Activated B cell treated with CpG ODN at 0.5 μM for 24 hours (primary cell): ENCODE measurements around the gene FIBCD1. TPM values are rescaled to one million over a fixed set of nuclear protein-coding genes. Genes with fewer than 3 reads are reported as not detected.

ENCODE experiments used
- ATAC-seq: fragments of 200-7000 bp; cut with Tn5 transposase; one replicate; pipeline ENCODE4 v1.10.0; 2021; ENCODE audit warnings: low read depth, mild to moderate bottlenecking, moderate library complexity
- CTCF ChIA-PET: fragments of 350-600 bp; sonication (Branson Sonifier 250); formaldehyde crosslinking; loops from one replicate; lab custom pipeline; 2021; ENCODE audit warnings: antibody characterized with exemption; lab: Charles Lee
- POLR2A ChIA-PET: fragments of 350-600 bp; sonication (Branson Sonifier 250); formaldehyde crosslinking; loops from one replicate; lab custom pipeline; 2021; ENCODE audit warnings: antibody characterized with exemption; lab: Charles Lee
- DNase-seq: peaks from one replicate; pipeline ENCODE4 v3.0.0; 2022
- H3K27ac Mint-ChIP-seq: one replicate; pipeline ENCODE4 v1.8.0; 2020; ENCODE audit warnings: mixed read lengths
- H3K27me3 Mint-ChIP-seq: one replicate; pipeline ENCODE4 v1.8.0; 2021; ENCODE audit warnings: mixed read lengths
- H3K36me3 Mint-ChIP-seq: one replicate; pipeline ENCODE4 v1.8.0; 2021; ENCODE audit warnings: low read depth, mixed read lengths
- H3K4me1 Mint-ChIP-seq: one replicate; pipeline ENCODE4 v1.8.0; 2021; ENCODE audit warnings: mixed read lengths
- H3K4me3 Mint-ChIP-seq: one replicate; pipeline ENCODE4 v1.8.0; 2020; ENCODE audit warnings: mild to moderate bottlenecking, mixed read lengths
- H3K9me3 Mint-ChIP-seq: one replicate; pipeline ENCODE4 v1.8.0; 2020; ENCODE audit warnings: mixed read lengths
- CTCF ChIP-seq: fragments of 200-600 bp; IDR thresholded peaks from one replicate; pipeline ENCODE4 v1.8.0; 2022; ENCODE audit warnings: antibody characterized with exemption, mild to moderate bottlenecking
- intact Hi-C: fragments of 100-400 bp; cut with micrococcal nuclease; formaldehyde crosslinking; loops from one replicate; pipeline ENCODE4 v1.15.1; 2024
- total RNA-seq: library from RNA; stranded (reverse); gene quantifications from 2 replicates; pipeline ENCODE4 v1.2.3, GENCODE V29; 2022

The FIBCD1 gene
- total RNA-seq, 1 donor from 2014 or later = not detected

GRCh38 chr9:130890870-130891687 lies 48.0 kb downstream of the FIBCD1 start:
- Mint-ChIP-seq H3K27me3 (no peaks in the 10 kb centered on the region), H3K9me3 (no peaks in the 10 kb centered on the region), H3K27ac (no peak overlapping the region), H3K36me3 (peaks cover 32% of the 10 kb centered on the region), H3K4me3 (no peak overlapping the region), H3K4me1 (peaks cover 11% of the 10 kb centered on the region)
- ChIA-PET CTCF (no interaction called here), POLR2A (no interaction called here)
- TF ChIP-seq CTCF = no peak
- ATAC-seq = no peak
- intact Hi-C loops = loop anchor here (5.0 kb wide), 1 partner anchor 36 kb away; no protein-coding TSS in a partner anchor
- no peak for DNase-seq

GRCh38 chr9:130890124-130890523 lies 48.9 kb downstream of the FIBCD1 start:
- no peaks in the 10 kb centered on the region for H3K27me3 Mint-ChIP-seq
- peaks cover 42% of the 10 kb centered on the region for H3K36me3 Mint-ChIP-seq
- TF ChIP-seq CTCF = no peak
- H3K9me3 Mint-ChIP-seq = no peaks in the 10 kb centered on the region
- DNase-seq (no peak), ATAC-seq (no peak)
- H3K27ac Mint-ChIP-seq = no peak overlapping the region
- peaks cover 11% of the 10 kb centered on the region for H3K4me1 Mint-ChIP-seq
- POLR2A ChIA-PET = no interaction called here
- no peak overlapping the region for H3K4me3 Mint-ChIP-seq
- intact Hi-C loops = loop anchor here (5.0 kb wide), 1 partner anchor 37 kb away; no protein-coding TSS in a partner anchor
- CTCF ChIA-PET = no interaction called here

GRCh38 chr9:130888146-130888885 lies 50.7 kb downstream of the FIBCD1 start:
- no peak overlapping the region for H3K4me3 Mint-ChIP-seq
- intact Hi-C loops = no loop called here
- H3K4me1 Mint-ChIP-seq = peaks cover 3% of the 10 kb centered on the region
- peaks cover 56% of the 10 kb centered on the region for H3K36me3 Mint-ChIP-seq
- ChIA-PET CTCF (no interaction called here), POLR2A (no interaction called here)
- ATAC-seq (no peak), DNase-seq (no peak)
- H3K9me3 Mint-ChIP-seq = no peaks in the 10 kb centered on the region
- H3K27me3 Mint-ChIP-seq = no peaks in the 10 kb centered on the region
- H3K27ac Mint-ChIP-seq = no peak overlapping the region
- TF ChIP-seq CTCF = no peak

- TF ChIP-seq CTCF = no peak
- Mint-ChIP-seq H3K4me3 (no peak overlapping the region), H3K9me3 (no peaks in the 10 kb centered on the region), H3K27me3 (no peaks in the 10 kb centered on the region), H3K4me1 (no peaks in the 10 kb centered on the region), H3K27ac (no peak overlapping the region), H3K36me3 (peaks cover 55% of the 10 kb centered on the region)
- intact Hi-C loops = no loop called here
- ATAC-seq (no peak), DNase-seq (no peak)
- CTCF ChIA-PET = no interaction called here
- POLR2A ChIA-PET = no interaction called here
Measured at GRCh38 chr9:130887494-130888144, 51.4 kb downstream of the FIBCD1 start.

- intact Hi-C loops = no loop called here
- ATAC-seq (no peak), DNase-seq (no peak)
- no peaks in the 10 kb centered on the region for H3K4me1 Mint-ChIP-seq
- CTCF ChIA-PET = no interaction called here
- H3K27me3 Mint-ChIP-seq = no peaks in the 10 kb centered on the region
- POLR2A ChIA-PET = no interaction called here
- H3K9me3 Mint-ChIP-seq = no peaks in the 10 kb centered on the region
- H3K4me3 Mint-ChIP-seq = no peak overlapping the region
- H3K27ac Mint-ChIP-seq = no peak overlapping the region
- H3K36me3 Mint-ChIP-seq = peaks cover 55% of the 10 kb centered on the region
- no peak for TF ChIP-seq CTCF
Measured at GRCh38 chr9:130886981-130887380, 52.1 kb downstream of the FIBCD1 start.
